ENCODE data around the gene BAD. TPM values are rescaled to one million over a fixed set of nuclear protein-coding genes. Genes with fewer than 3 reads are reported as not detected.
A peak's percentile ranks its signal among the peaks of the same experiment; 100 is the strongest.

BAD gene
- total RNA-seq, 2 experiments from 2014 or later = 36.5 to 39.2 TPM

DNA sequence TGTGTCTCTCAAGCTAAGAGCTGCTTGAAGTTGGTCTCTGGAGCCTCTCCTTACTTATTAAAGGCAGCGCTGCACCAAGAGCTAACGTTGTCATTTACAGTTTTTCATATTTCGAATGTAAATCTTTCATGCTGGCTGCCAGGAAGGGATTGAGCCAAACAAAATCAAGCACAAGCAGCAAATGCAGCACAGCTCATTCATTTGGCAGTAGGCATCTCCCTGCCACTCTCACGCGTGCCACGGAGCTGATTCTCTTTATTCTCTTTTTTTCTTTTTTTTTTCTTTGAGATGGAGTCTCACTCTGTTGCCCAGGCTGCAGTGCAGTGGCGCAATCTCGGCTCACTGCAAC, 51.5 kb downstream of the BAD start:
- Mint-ChIP-seq H3K9me3 (no peaks in the 10 kb centered on the region), H3K4me1 (peaks cover 48% of the 10 kb centered on the region), H3K4me3 (peak overlapping the region; percentile 53), H3K27me3 (no peaks in the 10 kb centered on the region), H3K36me3 (ENCODE audit: low read depth) (peaks cover 19% of the 10 kb centered on the region), H3K27ac (no peak overlapping the region)
- CTCF ChIA-PET = interaction anchor here (0.8 kb wide), 2 partner anchors 29 to 85 kb away, joined by 3 to 5 read pairs; partner anchors contain the start of gene TRMT112
- POLR2A ChIA-PET = interaction anchor here (1.0 to 6.7 kb wide), 8 partner anchors 9 to 68 kb away, joined by 3 to 49 read pairs (median 4); partner anchors contain the start of genes FERMT3, FKBP2 and STIP1
- no peak for DNase-seq

- CTCF ChIA-PET = interaction anchor here (0.8 kb wide), 2 partner anchors 28 to 85 kb away, joined by 3 to 5 read pairs; partner anchors contain the start of gene TRMT112
- H3K9me3 Mint-ChIP-seq = no peaks in the 10 kb centered on the region
- POLR2A ChIA-PET = interaction anchor here (1.0 to 6.7 kb wide), 6 partner anchors 8 to 69 kb away, joined by 3 to 49 read pairs (median 4); partner anchors contain the start of genes FERMT3, FKBP2 and STIP1
- no peaks in the 10 kb centered on the region for H3K27me3 Mint-ChIP-seq
- no peak for DNase-seq
- peaks cover 50% of the 10 kb centered on the region for H3K4me1 Mint-ChIP-seq
- H3K36me3 Mint-ChIP-seq (ENCODE audit: low read depth) = peaks cover 16% of the 10 kb centered on the region
- peak overlapping the region; percentile 85 for H3K4me3 Mint-ChIP-seq
- no peak overlapping the region for H3K27ac Mint-ChIP-seq
Observed at GRCh38 chr11:64232182-64232966, 52.1 kb downstream of the BAD start.

GRCh38 chr11:64231546-64231945, 52.9 kb downstream of the BAD start:
- ChIA-PET POLR2A (interaction anchor here (1.4 to 6.7 kb wide), 4 partner anchors 12 to 73 kb away, joined by 4 to 49 read pairs (median 8); partner anchors contain the start of genes FERMT3, FKBP2 and STIP1), CTCF (no interaction called here)
- H3K27ac Mint-ChIP-seq = no peak overlapping the region
- H3K9me3 Mint-ChIP-seq = no peaks in the 10 kb centered on the region
- peak overlapping the region; percentile 85 for H3K4me3 Mint-ChIP-seq
- H3K4me1 Mint-ChIP-seq = peaks cover 56% of the 10 kb centered on the region
- no peak for DNase-seq
- H3K36me3 Mint-ChIP-seq (ENCODE audit: low read depth) = peaks cover 14% of the 10 kb centered on the region
- no peaks in the 10 kb centered on the region for H3K27me3 Mint-ChIP-seq

- peak overlapping the region; percentile 62 for H3K27ac Mint-ChIP-seq
- ChIA-PET POLR2A (interaction anchor here (1.4 to 6.7 kb wide), 4 partner anchors 13 to 87 kb away, joined by 4 to 49 read pairs (median 8); partner anchors contain the start of genes FERMT3, FKBP2, PRDX5 and TRMT112), CTCF (interaction anchor here (0.7 kb wide), 1 partner anchor 1390 kb away, joined by 3 read pairs; no protein-coding TSS in a partner anchor)
- H3K9me3 Mint-ChIP-seq = no peaks in the 10 kb centered on the region
- no peaks in the 10 kb centered on the region for H3K27me3 Mint-ChIP-seq
- peaks cover 56% of the 10 kb centered on the region for H3K4me1 Mint-ChIP-seq
- DNase-seq = no peak
- H3K4me3 Mint-ChIP-seq = peak overlapping the region; percentile 85
- H3K36me3 Mint-ChIP-seq (ENCODE audit: low read depth) = peaks cover 14% of the 10 kb centered on the region
Observed at GRCh38 chr11:64230985-64231365, 53.5 kb downstream of the BAD start.

GRCh38 chr11:64230171-64230984, 54.1 kb downstream of the BAD start, which contains the start of gene DNAJC4:
DNAJC4 (plus strand) TSS chr11:64230548; CDS start chr11:64230855, 307 bp downstream.
- peak within 1 kb of the TSS; percentile 81 for H3K27ac Mint-ChIP-seq
- peaks cover 51% of the 10 kb centered on the region for H3K4me1 Mint-ChIP-seq
- POLR2A ChIA-PET = interaction anchor here (1.0 to 6.7 kb wide), 7 partner anchors 13 to 87 kb away, joined by 3 to 49 read pairs (median 4); partner anchors contain the start of genes FERMT3, FKBP2, PRDX5 and STIP1
- H3K9me3 Mint-ChIP-seq = no peaks in the 10 kb centered on the region
- no peaks in the 10 kb centered on the region for H3K27me3 Mint-ChIP-seq
- peak; percentile 92 for DNase-seq
- H3K36me3 Mint-ChIP-seq (ENCODE audit: low read depth) = peaks cover 14% of the 10 kb centered on the region
- peak within 1 kb of the TSS; percentile 85 for H3K4me3 Mint-ChIP-seq
- CTCF ChIA-PET = interaction anchor here (0.7 to 5.1 kb wide), 3 partner anchors 24 to 1389 kb away, joined by 3 to 40 read pairs (median 9); partner anchors contain the start of gene FERMT3

- CTCF ChIA-PET = interaction anchor here (2.2 to 5.1 kb wide), 2 partner anchors 24 to 74 kb away, joined by 9 to 40 read pairs; partner anchors contain the start of gene FERMT3
- Mint-ChIP-seq H3K27ac (peak overlapping the region; percentile 81), H3K9me3 (no peaks in the 10 kb centered on the region), H3K27me3 (no peaks in the 10 kb centered on the region), H3K4me1 (peaks cover 53% of the 10 kb centered on the region), H3K4me3 (peak overlapping the region; percentile 85), H3K36me3 (ENCODE audit: low read depth) (peaks cover 18% of the 10 kb centered on the region)
- DNase-seq = no peak
- POLR2A ChIA-PET = interaction anchor here (1.0 to 6.7 kb wide), 7 partner anchors 14 to 88 kb away, joined by 3 to 49 read pairs (median 4); partner anchors contain the start of genes FERMT3, FKBP2, PRDX5 and STIP1
Observed at GRCh38 chr11:64229744-64230170, 54.7 kb downstream of the BAD start.

DNA sequence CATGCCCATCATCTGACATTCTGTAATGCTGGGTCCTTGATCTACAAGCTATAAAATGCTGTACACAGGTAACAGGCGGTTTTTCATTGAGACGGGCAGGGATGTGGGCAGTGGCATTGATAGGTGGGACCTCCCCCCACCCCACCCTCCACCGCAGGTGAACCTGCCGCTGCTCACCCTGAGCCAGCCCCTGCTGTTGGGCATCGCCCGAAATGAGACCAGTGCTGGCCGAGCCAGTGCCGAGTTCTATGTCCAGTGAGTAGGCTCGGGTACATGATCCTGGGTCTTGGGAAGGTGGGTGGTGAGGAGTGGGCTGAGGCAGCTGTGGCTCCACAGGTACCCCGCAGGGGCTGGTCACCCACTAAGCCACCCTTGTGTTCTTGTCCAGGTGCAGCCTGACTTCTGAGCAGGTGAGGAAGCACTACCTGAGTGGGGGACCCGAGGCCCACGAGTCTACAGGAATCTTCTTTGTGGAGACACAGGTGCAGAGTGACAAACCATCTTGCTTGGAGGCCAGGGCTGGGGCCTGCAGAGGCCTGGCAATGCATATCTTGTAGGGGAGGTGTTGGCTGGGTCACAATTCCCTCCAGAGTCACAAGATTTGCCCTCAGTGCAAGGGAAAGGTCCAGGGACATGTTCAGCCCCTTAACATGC, 55.2 kb downstream of the BAD start:
- peaks cover 55% of the 10 kb centered on the region for H3K4me1 Mint-ChIP-seq
- H3K4me3 Mint-ChIP-seq = peak overlapping the region; percentile 85
- no peaks in the 10 kb centered on the region for H3K27me3 Mint-ChIP-seq
- ChIA-PET CTCF (interaction anchor here (2.2 to 5.1 kb wide), 2 partner anchors 23 to 75 kb away, joined by 9 to 40 read pairs; partner anchors contain the start of gene FERMT3), POLR2A (interaction anchor here (1.0 to 6.7 kb wide), 6 partner anchors 14 to 88 kb away, joined by 3 to 49 read pairs (median 4); partner anchors contain the start of genes FERMT3, FKBP2, PRDX5 and STIP1)
- H3K36me3 Mint-ChIP-seq (ENCODE audit: low read depth) = peaks cover 18% of the 10 kb centered on the region
- DNase-seq = no peak
- peak overlapping the region; percentile 81 for H3K27ac Mint-ChIP-seq
- H3K9me3 Mint-ChIP-seq = no peaks in the 10 kb centered on the region

- peak overlapping the region; percentile 79 for H3K27ac Mint-ChIP-seq
- H3K27me3 Mint-ChIP-seq = no peaks in the 10 kb centered on the region
- ChIA-PET CTCF (interaction anchor here (0.7 to 5.1 kb wide), 9 partner anchors 14 to 1557 kb away, joined by 3 to 40 read pairs (median 6); partner anchors contain the start of genes ESRRA, FERMT3, FKBP2 and PLCB3), POLR2A (interaction anchor here (0.8 to 14.6 kb wide), 11 partner anchors 10 to 105 kb away, joined by 3 to 275 read pairs (median 17); partner anchors contain the start of genes ESRRA, FERMT3, FKBP2 and PPP1R14B)
- peak overlapping the region; percentile 88 for H3K4me3 Mint-ChIP-seq
- H3K36me3 Mint-ChIP-seq (ENCODE audit: low read depth) = peaks cover 17% of the 10 kb centered on the region
- no peak for DNase-seq
- no peaks in the 10 kb centered on the region for H3K9me3 Mint-ChIP-seq
- H3K4me1 Mint-ChIP-seq = peaks cover 51% of the 10 kb centered on the region
Observed at GRCh38 chr11:64227405-64227956, 57.0 kb downstream of the BAD start.

DNA sequence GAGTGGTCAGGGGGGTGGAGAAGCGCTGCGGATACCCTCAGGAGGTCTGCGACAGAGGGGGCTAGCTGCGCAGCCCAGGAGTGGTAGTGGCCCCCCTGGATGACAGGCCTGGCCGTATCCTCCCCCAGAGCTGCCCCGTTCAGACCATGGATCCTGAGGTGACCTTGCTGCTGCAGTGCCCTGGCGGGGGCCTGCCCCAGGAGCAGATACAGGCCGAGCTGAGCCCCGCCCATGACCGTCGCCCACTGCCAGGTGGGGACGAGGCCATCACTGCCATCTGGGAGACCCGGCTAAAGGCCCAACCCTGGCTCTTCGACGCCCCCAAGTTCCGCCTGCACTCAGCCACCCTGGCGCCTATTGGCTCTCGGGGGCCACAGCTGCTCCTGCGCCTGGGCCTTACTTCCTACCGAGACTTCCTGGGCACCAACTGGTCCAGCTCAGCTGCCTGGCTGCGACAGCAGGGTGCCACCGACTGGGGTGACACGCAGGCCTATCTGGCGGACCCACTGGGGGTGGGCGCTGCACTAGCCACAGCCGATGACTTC, 57.9 kb downstream of the BAD start:
- POLR2A ChIA-PET = interaction anchor here (0.6 to 14.6 kb wide), 16 partner anchors 11 to 1635 kb away, joined by 3 to 275 read pairs (median 9); partner anchors contain the start of genes ESRRA, FERMT3, FKBP2 and PPP1R14B
- DNase-seq = peak; percentile 74
- Mint-ChIP-seq H3K27me3 (no peaks in the 10 kb centered on the region), H3K4me3 (peak overlapping the region; percentile 88), H3K4me1 (peaks cover 45% of the 10 kb centered on the region), H3K36me3 (ENCODE audit: low read depth) (peaks cover 17% of the 10 kb centered on the region), H3K9me3 (no peaks in the 10 kb centered on the region), H3K27ac (peak overlapping the region; percentile 79)
- CTCF ChIA-PET = interaction anchor here (0.9 to 5.1 kb wide), 11 partner anchors 15 to 105 kb away, joined by 3 to 40 read pairs (median 6); partner anchors contain the start of genes ESRRA, FERMT3, FKBP2 and PLCB3

- Mint-ChIP-seq H3K36me3 (ENCODE audit: low read depth) (peaks cover 17% of the 10 kb centered on the region), H3K4me3 (peak within 1 kb of the TSS; percentile 88), H3K27me3 (no peaks in the 10 kb centered on the region), H3K4me1 (peaks cover 40% of the 10 kb centered on the region), H3K27ac (peak within 1 kb of the TSS; percentile 79), H3K9me3 (no peaks in the 10 kb centered on the region)
- POLR2A ChIA-PET = interaction anchor here (0.6 to 14.6 kb wide), 19 partner anchors 8 to 1634 kb away, joined by 3 to 275 read pairs (median 8); partner anchors contain the start of genes ESRRA, FERMT3, FKBP2 and GPR137
- peak; percentile 94 for DNase-seq
- CTCF ChIA-PET = interaction anchor here (0.9 to 5.1 kb wide), 9 partner anchors 14 to 92 kb away, joined by 3 to 40 read pairs (median 6); partner anchors contain the start of genes ESRRA, FERMT3, FKBP2 and PLCB3
Observed at GRCh38 chr11:64225608-64226506, 58.6 kb downstream of the BAD start, which contains the start of the genes NUDT22 and TRPT1. NUDT22 (plus strand) TSS chr11:64226274; CDS start chr11:64226653, 379 bp downstream. TRPT1 (minus strand) TSS chr11:64226186; CDS start chr11:64225860, 326 bp downstream.
